ENCODE results near the gene STAG1. TPM values are rescaled to one million over a fixed set of nuclear protein-coding genes. Genes with fewer than 3 reads are reported as not detected.
"Not testable (repeated sequence)": the region's sequence is repeated elsewhere in the genome, so short reads cannot be mapped to it uniquely, and the experiment has no call there.

The STAG1 gene
- total RNA-seq, 3 donors from 2014 or later = 46.8 to 57.1 (median 50.4) TPM

- TF ChIP-seq CTCF (IDR thresholded peaks at IDR 0.05) = no peak
- intact Hi-C loops (cut with DNase I, micrococcal nuclease) = no loop called here
- H3K4me3 ChIP-seq = no peak overlapping the region
Observed at GRCh38 chr3:136516656-136517055, 235.5 kb downstream of the STAG1 start.

GRCh38 chr3:136516095-136516494 lies 236.1 kb downstream of the STAG1 start:
- no peak for TF ChIP-seq CTCF (IDR thresholded peaks at IDR 0.05)
- intact Hi-C loops (cut with DNase I, micrococcal nuclease) = no loop called here

More at GRCh38 chr3:136516656-136517055, 235.5 kb downstream of the STAG1 start:
- Histone ChIP-seq H3K9me3 (no peaks in the 10 kb centered on the region), H3K4me1 (ENCODE audit: low read depth) (no peaks in the 10 kb centered on the region), H3K36me3 (ENCODE audit: low read depth) (no peaks in the 10 kb centered on the region)
- ATAC-seq (no peak), DNase-seq (no peak)

GRCh38 chr3:136514533-136514932 lies 237.6 kb downstream of the STAG1 start:
- intact Hi-C loops (cut with DNase I, micrococcal nuclease); H3K9me3 ChIP-seq; H3K36me3 ChIP-seq (ENCODE audit: low read depth); ATAC-seq; DNase-seq; H3K4me3 ChIP-seq; H3K4me1 ChIP-seq (ENCODE audit: low read depth): not testable (repeated sequence)

More at GRCh38 chr3:136516095-136516494, 236.1 kb downstream of the STAG1 start:
- ATAC-seq = no peak
- Histone ChIP-seq H3K9me3 (no peaks in the 10 kb centered on the region), H3K4me1 (ENCODE audit: low read depth) (no peaks in the 10 kb centered on the region), H3K4me3 (no peak overlapping the region), H3K36me3 (ENCODE audit: low read depth) (no peaks in the 10 kb centered on the region)
- no peak for DNase-seq

- ATAC-seq = no peak
- no peak for TF ChIP-seq CTCF (IDR thresholded peaks at IDR 0.05)
- Histone ChIP-seq H3K9me3 (no peaks in the 10 kb centered on the region), H3K36me3 (ENCODE audit: low read depth) (no peaks in the 10 kb centered on the region), H3K4me3 (no peak overlapping the region), H3K4me1 (ENCODE audit: low read depth) (no peaks in the 10 kb centered on the region)
- intact Hi-C loops (cut with DNase I, micrococcal nuclease) = no loop called here
- no peak for DNase-seq
Observed at GRCh38 chr3:136513367-136513766, 238.8 kb downstream of the STAG1 start.

- Histone ChIP-seq H3K4me3 (no peak overlapping the region), H3K9me3 (no peaks in the 10 kb centered on the region), H3K4me1 (ENCODE audit: low read depth) (no peaks in the 10 kb centered on the region), H3K36me3 (ENCODE audit: low read depth) (no peaks in the 10 kb centered on the region)
- TF ChIP-seq CTCF (IDR thresholded peaks at IDR 0.05) = no peak
- DNase-seq (no peak), ATAC-seq (no peak)
- intact Hi-C loops (cut with DNase I, micrococcal nuclease) = no loop called here
Observed at GRCh38 chr3:136512381-136512780, 239.8 kb downstream of the STAG1 start.

GRCh38 chr3:136505676-136506075 lies 246.5 kb downstream of the STAG1 start:
- Histone ChIP-seq H3K4me3 (no peak overlapping the region), H3K4me1 (ENCODE audit: low read depth) (no peaks in the 10 kb centered on the region), H3K9me3 (no peaks in the 10 kb centered on the region), H3K36me3 (ENCODE audit: low read depth) (no peaks in the 10 kb centered on the region)
- no peak for DNase-seq
- intact Hi-C loops (cut with DNase I, micrococcal nuclease) = no loop called here
- TF ChIP-seq CTCF (IDR thresholded peaks at IDR 0.05) = no peak
- no peak for ATAC-seq
